HG03066 (cell line): Measurements from ENCODE around the gene SMARCC1.

Source experiments
- ATAC-seq: cut with Tn5 transposase; IDR thresholded peaks from one replicate; pipeline ENCODE4 v1.9.1; 2021; ENCODE audit warnings: low read depth; ENCODE audit not compliant: unreplicated experiment

SMARCC1 gene

GRCh38 chr3:47643092-47643491 lies 138.6 kb downstream of the SMARCC1 start:
- no peak for ATAC-seq

DNA sequence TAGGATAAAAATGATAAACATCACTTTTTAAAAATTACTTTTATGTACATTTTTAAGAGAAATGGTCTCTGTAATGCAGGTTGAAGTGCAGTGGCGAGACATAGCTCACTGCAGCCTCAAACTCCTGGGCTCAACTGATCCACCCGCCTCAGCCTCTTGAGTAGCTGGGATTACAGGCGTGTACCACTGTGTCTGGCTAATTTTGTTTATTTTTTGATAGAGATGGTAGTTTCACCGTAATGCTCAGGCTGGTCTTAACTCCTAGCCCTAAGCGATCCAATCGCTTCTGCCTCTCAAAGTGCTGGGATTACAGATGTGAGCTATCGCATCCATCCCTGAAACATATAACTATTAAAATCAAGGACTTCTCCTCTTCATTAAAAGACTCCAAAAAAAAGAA lies 140.0 kb downstream of the SMARCC1 start:
- no peak for ATAC-seq

- ATAC-seq: no peak
Observed at GRCh38 chr3:47636921-47637320, 144.8 kb downstream of the SMARCC1 start.

DNA sequence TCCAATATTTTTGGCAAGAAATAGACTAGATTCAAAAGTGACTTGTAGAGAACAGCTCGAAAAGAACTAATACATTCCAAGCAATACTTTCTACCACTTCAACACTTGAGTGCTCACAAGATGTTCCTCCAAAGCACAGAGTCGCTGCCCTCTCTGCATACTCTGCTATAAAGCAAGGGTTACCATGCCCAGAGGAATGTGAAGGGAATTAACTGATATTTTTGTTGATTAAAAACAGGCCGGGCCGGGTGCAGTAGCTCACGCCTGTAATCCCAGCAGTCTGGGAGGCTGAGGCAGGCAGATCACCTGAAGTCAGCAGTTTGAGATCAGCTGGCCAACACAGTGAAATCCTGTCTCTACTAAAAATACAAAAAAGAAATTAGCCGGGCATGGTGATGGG lies 145.5 kb downstream of the SMARCC1 start:
- no peak for ATAC-seq

- no peak for ATAC-seq
Observed at GRCh38 chr3:47635536-47635935, 146.2 kb downstream of the SMARCC1 start.

GRCh38 chr3:47634996-47635395 lies 146.7 kb downstream of the SMARCC1 start:
- no peak for ATAC-seq

GRCh38 chr3:47630810-47631209 lies 150.9 kb downstream of the SMARCC1 start:
- no peak for ATAC-seq

- ATAC-seq: no peak
Observed at GRCh38 chr3:47629770-47630169, 151.9 kb downstream of the SMARCC1 start.

GRCh38 chr3:47628426-47628825 lies 153.3 kb downstream of the SMARCC1 start:
- ATAC-seq: no peak

DNA sequence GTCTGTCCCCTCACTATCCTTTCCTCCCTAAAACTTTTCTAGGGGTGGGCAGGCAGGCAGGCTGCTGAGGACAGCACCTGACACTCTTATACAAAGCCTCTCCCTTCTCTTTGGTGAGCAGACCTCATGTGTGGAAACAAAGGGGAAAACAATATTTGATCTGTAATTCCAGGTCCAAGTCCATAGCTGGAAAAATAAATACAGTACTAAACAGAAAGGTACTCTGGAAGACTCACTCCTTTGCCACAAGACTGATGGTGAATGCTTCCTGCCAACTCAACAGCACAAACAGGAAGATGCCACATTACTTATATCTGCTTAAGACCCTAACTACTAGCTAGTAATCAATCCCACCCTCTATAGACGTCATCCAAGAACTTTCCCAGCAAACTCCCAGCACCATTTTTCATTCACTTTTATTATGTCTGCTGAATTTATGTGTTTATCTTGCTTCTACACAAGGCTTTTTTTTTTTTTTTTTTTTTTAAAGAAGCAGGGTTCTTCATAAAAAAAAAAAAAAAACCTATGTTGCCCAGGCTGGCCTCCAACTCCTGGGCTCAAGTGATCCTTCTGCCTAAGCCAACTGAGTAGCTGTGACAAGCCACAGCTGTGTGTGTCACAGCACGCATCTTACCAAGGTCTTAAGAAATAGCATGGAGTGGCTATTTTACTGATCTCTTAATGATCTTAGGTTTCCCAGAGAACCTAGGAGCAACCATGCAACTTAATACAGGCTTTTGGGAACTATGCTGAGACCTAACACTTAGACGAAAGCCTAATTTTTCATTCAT lies 158.8 kb downstream of the SMARCC1 start:
- ATAC-seq: no peak

DNA sequence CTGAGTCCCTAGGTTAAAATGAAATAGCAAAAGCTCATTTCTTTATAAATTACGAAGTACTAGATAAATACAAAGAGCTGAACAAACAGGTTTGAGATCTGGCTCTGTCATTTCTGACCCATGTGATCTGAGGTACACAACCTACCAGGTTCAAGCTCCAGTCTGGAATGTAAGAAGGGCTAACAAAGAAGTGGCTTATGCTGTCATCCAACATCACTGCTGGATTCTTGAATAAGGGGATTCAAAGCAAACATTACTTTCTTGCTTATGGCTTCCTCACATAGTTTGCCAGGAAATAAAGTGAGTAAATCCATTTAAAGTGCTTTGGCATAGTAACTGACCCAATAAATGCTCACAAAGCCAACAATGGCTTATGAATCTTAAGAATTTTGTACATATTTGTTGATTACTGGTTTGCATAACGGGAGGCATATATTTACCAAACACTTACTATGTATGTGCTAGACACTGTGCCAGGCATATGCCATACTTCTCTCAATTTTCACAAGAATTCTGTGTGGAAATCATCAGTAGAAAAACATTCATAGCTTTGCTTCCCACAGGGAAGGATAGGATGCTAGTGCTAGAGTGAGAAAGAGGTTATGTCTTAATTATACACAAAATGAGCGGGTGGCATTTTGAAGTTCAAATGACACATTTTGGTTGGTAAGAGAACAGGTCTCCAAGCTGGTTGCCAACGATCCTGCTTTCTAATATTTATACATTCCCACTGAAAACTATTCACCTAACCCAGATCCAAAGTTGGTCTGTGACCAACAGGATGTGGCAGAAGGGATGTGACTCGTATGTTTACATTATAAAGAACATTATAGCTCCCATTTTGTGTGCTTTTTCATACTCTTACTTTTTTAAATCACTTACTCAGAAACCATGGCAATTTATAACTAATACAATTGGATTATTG lies 164.3 kb downstream of the SMARCC1 start:
- no peak for ATAC-seq

- ATAC-seq: no peak
Observed at GRCh38 chr3:47614788-47615187, 166.9 kb downstream of the SMARCC1 start.

DNA sequence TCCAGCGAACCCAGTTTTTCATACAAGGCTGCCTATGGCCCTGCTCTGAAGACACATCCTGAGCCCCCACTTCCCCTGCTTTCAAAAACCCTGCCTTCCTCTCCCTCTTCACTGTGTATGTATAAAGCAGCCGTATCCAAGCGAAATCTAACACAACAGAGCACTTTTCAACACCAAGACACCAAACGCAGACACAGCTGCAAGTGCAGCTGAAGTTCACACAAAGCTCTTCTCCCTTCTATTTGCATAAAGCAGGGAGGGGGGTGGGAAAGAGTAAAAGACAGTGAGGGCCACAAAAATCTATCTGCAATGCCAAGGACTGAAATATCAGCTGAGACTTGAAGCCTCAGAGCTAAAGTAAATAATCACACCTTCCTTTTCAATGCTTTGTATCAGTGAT lies 168.0 kb downstream of the SMARCC1 start:
- no peak for ATAC-seq

DNA sequence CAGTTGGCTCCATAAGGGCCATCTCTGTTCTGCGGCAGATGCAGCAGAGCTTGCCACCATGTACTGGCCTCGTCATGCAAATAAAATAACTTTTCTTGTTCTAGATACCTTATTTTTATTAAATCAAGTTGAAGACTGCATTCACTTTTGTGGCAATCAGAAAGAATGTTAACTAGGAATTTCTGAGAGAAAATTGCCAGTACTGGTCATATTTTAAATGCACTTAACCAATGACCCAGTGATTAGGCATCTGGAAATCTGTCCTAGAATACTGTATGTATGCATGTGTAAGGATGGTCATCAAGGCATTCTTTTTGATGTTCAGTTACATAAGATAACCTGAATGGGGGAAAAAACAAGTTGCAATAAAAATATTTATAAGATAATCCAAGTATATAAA lies 168.8 kb downstream of the SMARCC1 start:
- ATAC-seq: no peak

DNA sequence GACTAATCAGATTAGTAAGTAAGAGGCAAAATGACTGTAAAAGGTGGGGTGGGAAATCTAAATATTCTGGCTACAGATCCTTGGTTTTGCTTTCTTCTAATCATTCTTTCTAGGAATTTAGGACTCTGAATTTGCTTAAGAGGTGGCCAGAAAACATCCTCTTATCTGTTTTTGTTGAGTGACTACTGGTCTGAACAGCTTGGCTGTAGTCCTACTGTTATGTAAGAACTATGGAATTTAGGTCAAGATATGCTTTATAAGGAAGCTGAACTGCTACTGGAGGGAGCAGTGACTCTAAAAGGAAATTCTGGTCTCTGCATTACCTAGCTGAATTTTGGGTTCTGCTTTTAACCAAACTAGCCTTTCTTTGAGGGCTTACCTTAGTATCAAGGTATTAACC lies 169.5 kb downstream of the SMARCC1 start:
- ATAC-seq: no peak

DNA sequence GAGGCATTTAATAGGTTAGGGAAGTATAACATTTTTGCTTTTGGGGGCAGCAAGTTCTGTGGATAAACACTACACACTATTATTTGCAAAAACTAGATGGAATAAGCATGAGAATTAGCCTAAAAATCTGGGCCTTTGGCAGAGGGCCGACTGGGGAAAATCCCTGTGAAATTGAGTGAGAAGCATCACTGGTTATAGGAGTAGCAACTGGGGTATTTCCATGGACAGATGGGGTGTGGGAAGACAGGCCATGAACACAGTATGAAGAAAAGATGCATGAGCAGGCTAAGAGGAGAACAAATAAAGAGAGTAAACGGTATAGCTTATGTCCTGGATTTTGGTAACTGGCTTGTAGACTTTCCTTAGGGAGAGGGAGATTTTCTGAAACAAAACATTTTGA lies 170.1 kb downstream of the SMARCC1 start:
- no peak for ATAC-seq

DNA sequence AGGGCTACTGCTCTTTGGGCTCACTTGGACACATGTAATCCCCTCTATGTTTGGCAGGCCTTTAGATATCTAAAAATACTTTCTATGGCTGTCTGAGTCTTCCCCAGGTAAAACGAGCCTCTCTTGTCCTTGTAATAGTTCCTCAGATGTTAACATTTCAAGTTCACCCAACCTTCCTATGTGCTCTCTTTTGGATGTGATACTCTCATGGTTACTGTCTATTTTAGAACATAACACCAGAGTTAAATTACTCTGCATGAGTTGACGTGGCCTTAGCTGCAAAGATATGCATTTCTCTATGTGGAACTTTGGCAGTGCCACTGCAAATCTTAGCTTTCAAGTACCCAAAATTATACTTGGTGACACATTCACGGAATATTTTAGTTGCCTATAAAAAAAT lies 171.1 kb downstream of the SMARCC1 start:
- ATAC-seq: no peak

GRCh38 chr3:47607335-47607734 lies 174.4 kb downstream of the SMARCC1 start:
- ATAC-seq: no peak

DNA sequence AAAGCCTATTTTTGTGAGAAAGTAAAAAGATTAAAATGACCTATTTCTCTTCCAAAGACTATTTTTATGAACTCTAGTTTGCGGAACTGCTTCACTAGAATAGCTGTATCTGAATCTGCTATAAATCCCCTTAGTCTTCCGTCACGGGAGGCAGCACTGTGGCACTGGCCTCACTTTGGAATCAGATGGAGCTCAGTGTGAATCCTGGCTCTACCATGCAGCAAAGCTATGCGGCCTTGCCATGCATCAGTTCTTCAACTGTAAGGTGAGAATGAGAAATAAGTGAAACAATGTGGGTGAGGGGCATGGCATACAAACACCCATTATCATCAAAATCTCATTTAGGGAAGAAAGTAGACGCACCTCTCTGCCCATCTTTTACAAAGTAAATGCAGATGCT lies 175.5 kb downstream of the SMARCC1 start:
- ATAC-seq: no peak

DNA sequence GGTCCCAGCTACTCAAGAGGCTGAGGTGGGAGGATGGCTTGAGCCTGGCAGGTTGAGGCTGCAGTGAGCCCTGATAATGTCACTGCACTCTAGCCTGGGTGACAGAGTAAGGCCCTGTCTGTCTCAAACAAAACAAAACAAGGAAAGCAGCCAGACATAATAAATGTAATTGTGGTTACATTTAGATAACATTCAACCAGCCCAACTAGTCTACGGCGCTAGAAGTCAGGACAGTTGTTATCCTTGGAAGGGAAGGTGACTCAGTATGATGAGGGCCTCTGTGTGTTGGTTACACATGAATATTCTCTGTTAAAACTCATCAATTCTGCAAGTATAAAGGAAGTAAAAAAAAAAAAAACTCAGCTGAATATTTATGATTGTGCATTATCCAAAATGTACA lies 176.0 kb downstream of the SMARCC1 start:
- no peak for ATAC-seq

DNA sequence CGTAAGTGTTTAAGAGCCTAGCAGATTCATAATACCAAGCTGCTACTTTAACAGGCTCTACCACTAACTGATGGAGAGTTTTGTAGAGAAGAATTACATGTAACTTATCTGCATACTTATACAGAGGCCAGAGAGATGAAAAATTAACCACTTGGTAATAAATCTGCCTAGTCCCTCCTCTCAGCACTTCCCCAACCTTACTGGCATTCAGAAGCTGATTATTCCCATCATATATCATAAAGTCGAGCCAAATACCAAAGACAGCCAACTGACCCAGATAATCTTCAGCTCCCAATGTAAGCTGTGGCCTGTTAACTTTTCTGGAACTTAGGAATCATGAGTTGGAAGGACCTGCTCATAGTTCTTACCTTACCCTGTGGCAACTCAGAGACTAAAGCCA lies 177.5 kb downstream of the SMARCC1 start:
- no peak for ATAC-seq

- no peak for ATAC-seq
Observed at GRCh38 chr3:47603332-47603731, 178.4 kb downstream of the SMARCC1 start.
